Activated CD4-positive, alpha-beta memory T cell treated with anti-CD3 and anti-CD28 coated beads, Interleukin-2, amount 10 ng/mL, durations not matched to agents 7 days and 5 days (primary cell): Measurements from ENCODE around the gene NES. TPM values are rescaled to one million over a fixed set of nuclear protein-coding genes. Genes with fewer than 3 reads are reported as not detected.

ENCODE experiments used
- CTCF ChIA-PET: fragments of 350-600 bp; sonication (Branson Sonifier 250); formaldehyde crosslinking; loops from one replicate; lab custom pipeline; 2021; ENCODE audit warnings: antibody characterized with exemption, inconsistent platforms; lab: Charles Lee
- POLR2A ChIA-PET: fragments of 350-600 bp; sonication (Branson Sonifier 250); formaldehyde crosslinking; loops from one replicate; lab custom pipeline; 2021; ENCODE audit warnings: antibody characterized with exemption; lab: Charles Lee
- DNase-seq: peaks from one replicate; pipeline ENCODE4 v3.0.0-alpha.2; 2020
- H3K27ac Mint-ChIP-seq: one replicate; pipeline ENCODE4 v1.8.0; 2021; ENCODE audit warnings: mild to moderate bottlenecking, mixed read lengths
- H3K27me3 Mint-ChIP-seq: one replicate; pipeline ENCODE4 v1.8.0; 2021; ENCODE audit warnings: mixed read lengths
- H3K36me3 Mint-ChIP-seq: one replicate; pipeline ENCODE4 v1.8.0; 2021; ENCODE audit warnings: low read depth, mixed read lengths
- H3K4me1 Mint-ChIP-seq: one replicate; pipeline ENCODE4 v1.8.0; 2021; ENCODE audit warnings: mixed read lengths
- H3K4me3 Mint-ChIP-seq: one replicate; pipeline ENCODE4 v1.8.0; 2021; ENCODE audit warnings: mild to moderate bottlenecking, mixed read lengths
- H3K9me3 Mint-ChIP-seq: one replicate; pipeline ENCODE4 v1.8.0; 2021; ENCODE audit warnings: mixed read lengths
- total RNA-seq, 2 experiments: library from RNA; stranded (reverse); gene quantifications; one replicate each; pipeline ENCODE4 v1.2.3, GENCODE V29; 2021

Gene NES
- total RNA-seq, 2 experiments from 2014 or later, result not detected

DNA sequence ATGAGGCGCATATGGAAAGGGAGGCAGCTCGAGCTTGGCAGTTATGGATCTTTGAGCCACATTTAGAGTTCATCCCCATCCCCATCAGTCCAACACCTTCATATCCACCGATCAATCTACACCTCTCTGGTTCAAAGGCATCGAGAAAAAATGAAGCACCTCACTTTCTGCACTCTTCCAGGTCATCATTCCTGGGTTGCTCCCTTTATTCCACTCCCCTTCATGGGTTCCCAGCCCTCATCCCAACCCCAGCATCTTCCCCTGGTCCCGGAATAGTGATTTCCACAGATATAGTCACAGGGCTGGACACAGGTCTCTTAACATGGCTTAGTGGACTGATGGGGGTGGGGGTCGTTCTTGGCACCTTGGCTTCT, 57.6 kb downstream of the NES start:
- no peak overlapping the region for H3K27ac Mint-ChIP-seq
- ChIA-PET POLR2A (no interaction called here), CTCF (interaction anchor here (0.6 to 13.8 kb wide), 6 partner anchors 15 to 240 kb away, joined by 3 to 275 read pairs (median 3); no protein-coding TSS in a partner anchor)
- H3K9me3 Mint-ChIP-seq, result no peaks in the 10 kb centered on the region
- no peak overlapping the region for H3K4me3 Mint-ChIP-seq
- peaks cover 4% of the 10 kb centered on the region for H3K4me1 Mint-ChIP-seq
- no peaks in the 10 kb centered on the region for H3K36me3 Mint-ChIP-seq
- H3K27me3 Mint-ChIP-seq, result peaks cover 72% of the 10 kb centered on the region
- DNase-seq, result no peak

DNA sequence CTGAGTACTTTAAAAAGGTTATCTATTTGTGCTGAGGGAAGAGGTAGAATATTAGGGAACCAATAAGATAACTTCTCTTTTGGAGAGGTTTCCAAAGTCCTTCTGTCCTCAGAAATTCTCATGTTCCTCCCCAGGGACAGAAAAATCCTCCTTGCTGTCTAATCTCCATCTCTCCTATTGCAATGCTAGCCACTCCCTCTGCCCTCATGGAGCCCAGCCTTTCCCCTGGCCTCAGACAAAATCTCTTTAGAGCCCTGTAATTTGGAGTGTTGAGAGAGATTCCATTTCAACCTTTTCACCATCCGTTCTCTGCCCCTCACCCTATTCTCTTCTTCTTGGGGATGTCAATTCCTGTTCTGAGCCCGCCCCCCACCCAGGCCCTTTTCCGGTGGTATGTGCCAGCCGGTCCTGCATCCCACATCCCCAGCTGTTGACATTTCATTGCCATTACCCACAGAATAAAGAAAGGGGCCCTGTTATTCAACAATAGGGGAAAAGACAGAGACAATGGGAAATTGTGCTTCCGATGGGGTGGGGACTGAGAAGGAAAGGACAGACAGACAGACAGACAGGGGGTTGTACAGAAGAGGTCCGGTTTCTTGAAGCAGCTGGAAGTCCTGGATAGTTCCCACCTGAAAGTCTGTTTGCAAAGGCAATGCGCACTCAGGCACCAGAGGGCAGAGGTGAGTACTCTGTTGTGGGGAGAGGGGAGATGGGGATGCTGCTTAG, 58.2 kb downstream of the NES start, which contains the start of gene HAPLN2:
TSS of gene HAPLN2 (plus strand) at position 563 of the 729 bp plus-strand sequence. CDS start 4,076 bp downstream, outside the sequence.
- ChIA-PET CTCF (interaction anchor here (0.7 to 13.8 kb wide), 4 partner anchors 9 to 53 kb away, joined by 3 to 275 read pairs (median 5); no protein-coding TSS in a partner anchor), POLR2A (no interaction called here)
- H3K27me3 Mint-ChIP-seq, result peaks cover 73% of the 10 kb centered on the region
- no peaks in the 10 kb centered on the region for H3K9me3 Mint-ChIP-seq
- no peak within 1 kb of the TSS for H3K4me3 Mint-ChIP-seq
- DNase-seq, result peak; percentile 30
- no peak within 1 kb of the TSS for H3K27ac Mint-ChIP-seq
- H3K36me3 Mint-ChIP-seq, result no peaks in the 10 kb centered on the region
- H3K4me1 Mint-ChIP-seq, result peaks cover 2% of the 10 kb centered on the region

Other genes starting within 250 kb of the NES start
- gene MEF2D, start 176.6 kb downstream of the NES start, total RNA-seq, result 10 to 100 TPM; 49.5 to 52.1 TPM
- 10 to 100 TPM; 18.4 to 19.7 TPM for gene IQGAP3, start 104.8 kb downstream of the NES start, total RNA-seq
- gene TTC24, start 97.7 kb downstream of the NES start, total RNA-seq, result under 1 TPM in 1 of 2 experiments, not detected in 1; 0.38 TPM
- gene NAXE, start 85.6 kb downstream of the NES start, total RNA-seq, result 10 to 100 TPM; 45.3 to 46.1 TPM
- gene GPATCH4, start 75.9 kb downstream of the NES start, total RNA-seq, result 10 to 100 TPM; 19.0 to 20.6 TPM
- not detected for gene HAPLN2, start 58.0 kb downstream of the NES start, total RNA-seq
- gene BCAN, start 35.3 kb downstream of the NES start, total RNA-seq, result not detected
- 1 to 10 TPM in 1 of 2 experiments, under 1 TPM in 1; 0.58 to 1.2 TPM for gene CRABP2, start 28.2 kb upstream of the NES start, total RNA-seq
- 10 to 100 TPM; 40.3 to 44.3 TPM for gene METTL25B, start 51.1 kb upstream of the NES start, total RNA-seq
- 10 to 100 TPM; 42.0 to 43.3 TPM for gene ISG20L2, start 51.4 kb upstream of the NES start, total RNA-seq
- gene MRPL24, start 63.7 kb upstream of the NES start, total RNA-seq, result 10 to 100 TPM; 40.3 to 43.8 TPM
- 100 to 1,000 TPM; 222 to 229 TPM for gene HDGF, start 74.3 kb upstream of the NES start, total RNA-seq
- gene PRCC, start 90.1 kb upstream of the NES start, total RNA-seq, result 10 to 100 TPM; 61.6 to 74.1 TPM
- gene SH2D2A, start 139.4 kb upstream of the NES start, total RNA-seq, result 100 to 1,000 TPM; 192 to 193 TPM
- under 1 TPM; 0.08 to 0.13 TPM for gene INSRR, start 181.7 kb upstream of the NES start, total RNA-seq
- gene NTRK1, start 183.5 kb upstream of the NES start, total RNA-seq, result 1 to 10 TPM; 1.6 to 1.8 TPM
- gene PEAR1, start 216.3 kb upstream of the NES start, total RNA-seq, result under 1 TPM in 1 of 2 experiments, not detected in 1; 0.05 TPM
- gene LRRC71, start 243.2 kb upstream of the NES start, total RNA-seq, result not detected